ENCODE results near the gene SOHLH1.

The SOHLH1 gene

DNA sequence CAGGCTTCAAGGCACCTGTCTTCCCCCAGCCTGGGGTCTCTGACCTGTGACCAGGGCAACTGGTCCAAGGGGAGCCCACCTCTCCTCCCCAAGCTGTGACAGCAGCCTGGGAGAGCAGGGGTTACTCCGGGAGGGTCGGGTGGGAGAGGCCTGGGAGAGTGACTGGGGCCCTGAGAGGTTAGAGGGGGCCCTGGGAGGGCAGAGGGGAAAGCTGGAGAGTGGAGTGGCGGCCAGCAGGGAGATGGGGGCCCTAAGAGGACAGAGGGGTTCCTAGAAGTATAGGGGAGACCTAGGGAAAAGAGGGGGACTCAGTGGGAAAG, 35.9 kb downstream of the SOHLH1 start:
- Histone ChIP-seq H3K27me3 (ENCODE audit: insufficient read depth, low read depth, severe bottlenecking) (no peaks in the 10 kb centered on the region), H3K9me3 (ENCODE audit: severe bottlenecking) (no peaks in the 10 kb centered on the region), H3K27ac (no peak overlapping the region), H3K36me3 (no peaks in the 10 kb centered on the region), H3K4me3 (ENCODE audit: low read depth, low read length) (no peak overlapping the region)
- TF ChIP-seq, protein P1, sequence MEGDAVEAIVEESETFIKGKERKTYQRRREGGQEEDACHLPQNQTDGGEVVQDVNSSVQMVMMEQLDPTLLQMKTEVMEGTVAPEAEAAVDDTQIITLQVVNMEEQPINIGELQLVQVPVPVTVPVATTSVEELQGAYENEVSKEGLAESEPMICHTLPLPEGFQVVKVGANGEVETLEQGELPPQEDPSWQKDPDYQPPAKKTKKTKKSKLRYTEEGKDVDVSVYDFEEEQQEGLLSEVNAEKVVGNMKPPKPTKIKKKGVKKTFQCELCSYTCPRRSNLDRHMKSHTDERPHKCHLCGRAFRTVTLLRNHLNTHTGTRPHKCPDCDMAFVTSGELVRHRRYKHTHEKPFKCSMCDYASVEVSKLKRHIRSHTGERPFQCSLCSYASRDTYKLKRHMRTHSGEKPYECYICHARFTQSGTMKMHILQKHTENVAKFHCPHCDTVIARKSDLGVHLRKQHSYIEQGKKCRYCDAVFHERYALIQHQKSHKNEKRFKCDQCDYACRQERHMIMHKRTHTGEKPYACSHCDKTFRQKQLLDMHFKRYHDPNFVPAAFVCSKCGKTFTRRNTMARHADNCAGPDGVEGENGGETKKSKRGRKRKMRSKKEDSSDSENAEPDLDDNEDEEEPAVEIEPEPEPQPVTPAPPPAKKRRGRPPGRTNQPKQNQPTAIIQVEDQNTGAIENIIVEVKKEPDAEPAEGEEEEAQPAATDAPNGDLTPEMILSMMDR (IDR thresholded peaks at IDR 0.05; ENCODE audit: low read depth, low read length), result no peak
- DNase-seq, result no peak

DNA sequence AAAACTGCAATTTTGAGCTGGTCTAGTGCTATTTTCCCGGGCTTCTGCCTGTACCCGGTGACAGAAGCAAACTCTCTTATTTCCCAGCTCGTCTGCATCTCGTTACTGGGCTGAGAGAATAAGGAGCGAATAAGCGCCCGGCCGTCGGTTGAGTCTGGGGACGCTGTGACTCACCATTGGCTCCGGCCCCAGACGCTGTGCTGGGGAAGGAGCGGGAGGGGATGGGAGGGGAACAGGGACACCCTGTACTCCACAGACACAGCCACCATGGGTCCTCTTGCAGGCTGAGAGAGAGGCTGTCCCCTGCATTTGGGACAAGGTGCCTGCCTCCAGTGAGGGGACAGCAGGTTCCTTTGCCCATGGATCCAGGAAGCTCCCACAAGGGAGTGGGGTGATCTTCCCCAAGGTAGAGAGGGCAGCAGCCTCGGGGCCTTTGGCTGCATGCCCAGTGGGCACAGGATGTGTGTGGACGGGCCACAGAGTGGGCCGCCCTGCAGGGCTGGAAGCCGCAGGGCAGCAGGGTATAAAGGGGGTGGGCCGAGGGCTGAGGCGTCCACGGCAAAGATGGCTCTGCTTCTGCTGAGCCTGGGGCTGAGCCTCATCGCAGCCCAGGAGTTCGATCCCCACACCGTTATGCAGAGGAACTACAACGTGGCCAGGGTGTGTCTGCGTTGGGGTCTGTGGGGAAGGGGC, 36.4 kb downstream of the SOHLH1 start, which contains the start of gene LCN9:
LCN9 (plus strand) TSS at position 552 of the 693 bp plus-strand sequence; CDS start at position 565, 13 bp downstream.
- no peak for DNase-seq
- TF ChIP-seq, protein P1 (IDR thresholded peaks at IDR 0.05; ENCODE audit: low read depth, low read length), result no peak
- Histone ChIP-seq H3K9me3 (ENCODE audit: severe bottlenecking) (no peaks in the 10 kb centered on the region), H3K27ac (no peak within 1 kb of the TSS), H3K4me3 (ENCODE audit: low read depth, low read length) (no peak within 1 kb of the TSS), H3K27me3 (ENCODE audit: insufficient read depth, low read depth, severe bottlenecking) (no peaks in the 10 kb centered on the region), H3K36me3 (no peaks in the 10 kb centered on the region)

DNA sequence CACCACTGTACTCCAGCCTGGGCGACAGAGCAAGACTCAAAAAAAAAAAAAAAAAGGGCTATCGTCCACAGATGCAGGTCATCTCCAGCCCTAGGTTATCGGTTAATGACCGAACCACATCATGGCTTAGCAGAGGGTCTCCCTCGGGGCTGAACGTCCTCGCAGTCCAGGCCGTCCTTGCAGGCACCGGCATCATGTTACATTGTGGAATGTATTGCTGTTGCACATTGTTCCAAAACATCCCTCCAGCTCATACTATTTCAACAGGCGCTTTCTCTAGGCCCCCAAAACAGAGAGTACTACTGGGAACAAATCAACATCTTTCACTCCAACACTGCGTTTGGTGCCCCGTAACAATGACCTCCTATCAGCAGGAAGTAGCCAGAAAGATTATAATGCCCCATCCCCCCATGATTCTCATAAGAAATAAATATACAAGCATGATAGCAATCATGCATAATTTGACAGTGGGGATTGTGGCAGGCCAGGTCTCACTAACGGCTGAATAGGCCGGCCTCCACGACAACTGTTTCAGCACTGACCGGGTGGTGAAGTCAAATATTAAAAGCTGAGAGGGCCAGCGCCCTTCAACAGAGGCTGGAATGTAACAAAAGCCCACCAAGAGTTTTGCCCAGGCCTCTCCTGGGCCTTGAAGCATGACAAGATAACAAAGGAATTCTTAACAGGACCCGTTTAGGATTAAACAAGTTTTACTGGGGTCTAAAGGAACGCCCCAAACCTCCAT, 37.3 kb downstream of the SOHLH1 start:
- no peak overlapping the region for H3K4me3 ChIP-seq (ENCODE audit: low read depth, low read length)
- no peak for DNase-seq
- no peaks in the 10 kb centered on the region for H3K27me3 ChIP-seq (ENCODE audit: insufficient read depth, low read depth, severe bottlenecking)
- H3K36me3 ChIP-seq, result no peaks in the 10 kb centered on the region
- H3K9me3 ChIP-seq (ENCODE audit: severe bottlenecking), result no peaks in the 10 kb centered on the region
- TF ChIP-seq, protein P1 (IDR thresholded peaks at IDR 0.05; ENCODE audit: low read depth, low read length), result no peak
- H3K27ac ChIP-seq, result no peak overlapping the region

DNA sequence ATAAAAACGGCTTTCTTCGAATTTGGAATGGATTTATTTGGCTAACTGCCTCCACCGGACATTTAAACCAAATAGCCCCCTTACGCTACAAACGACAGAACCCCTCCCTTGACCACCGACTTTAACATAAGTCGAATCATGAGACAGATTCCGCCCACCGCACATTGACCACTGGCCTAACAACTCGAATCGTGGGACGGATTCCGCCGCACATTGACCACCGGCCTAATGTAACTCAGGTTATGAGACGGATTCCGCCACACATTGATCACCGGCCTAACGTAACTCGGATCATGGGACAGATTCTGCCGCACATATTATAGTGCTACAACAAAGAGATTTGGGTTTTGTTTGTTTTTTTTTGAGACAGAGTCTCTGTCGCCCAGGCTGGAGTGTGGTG, 38.9 kb downstream of the SOHLH1 start:
- no peak for DNase-seq
- Histone ChIP-seq H3K9me3 (ENCODE audit: severe bottlenecking) (no peaks in the 10 kb centered on the region), H3K27me3 (ENCODE audit: insufficient read depth, low read depth, severe bottlenecking) (no peaks in the 10 kb centered on the region), H3K27ac (no peak overlapping the region), H3K36me3 (no peaks in the 10 kb centered on the region), H3K4me3 (ENCODE audit: low read depth, low read length) (no peak overlapping the region)
- TF ChIP-seq, protein P1 (IDR thresholded peaks at IDR 0.05; ENCODE audit: low read depth, low read length), result no peak

DNA sequence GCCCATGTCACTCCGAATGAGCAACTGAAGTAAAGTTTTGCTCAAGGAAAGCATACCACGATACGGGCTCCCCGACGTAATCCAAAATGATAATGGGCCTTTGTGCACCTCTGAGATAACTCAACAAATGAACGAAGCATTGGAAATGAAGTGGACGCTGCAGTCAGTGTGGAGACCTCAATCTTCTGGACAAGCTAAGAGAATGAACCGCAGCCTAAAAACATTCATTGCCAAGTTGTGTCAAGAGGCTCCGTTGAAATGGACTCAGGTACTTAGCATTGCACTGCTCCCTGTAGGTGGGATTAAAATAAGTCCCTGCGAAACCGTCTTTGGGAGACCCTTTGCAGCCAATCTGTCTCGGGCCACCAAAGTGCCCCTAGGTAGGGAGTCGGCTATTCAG, 40.0 kb downstream of the SOHLH1 start:
- no peak for DNase-seq
- no peak overlapping the region for H3K4me3 ChIP-seq (ENCODE audit: low read depth, low read length)
- H3K27me3 ChIP-seq (ENCODE audit: insufficient read depth, low read depth, severe bottlenecking), result no peaks in the 10 kb centered on the region
- no peak overlapping the region for H3K27ac ChIP-seq
- TF ChIP-seq, protein P1 (IDR thresholded peaks at IDR 0.05; ENCODE audit: low read depth, low read length), result no peak
- H3K9me3 ChIP-seq (ENCODE audit: severe bottlenecking), result no peaks in the 10 kb centered on the region
- H3K36me3 ChIP-seq, result no peaks in the 10 kb centered on the region
